IMR-90 (cell line): ENCODE data around the gene HUNK. TPM values are rescaled to one million over a fixed set of nuclear protein-coding genes. Genes with fewer than 3 reads are reported as not detected.

Experiments used
- ATAC-seq: fragments of 200-7000 bp; cut with Tn5 transposase; 2 replicates; pipeline ENCODE4 v1.9.1; 2020; ENCODE audit warnings: low read depth, mild to moderate bottlenecking, moderate library complexity
- BruUV-seq: library from RNA; stranded (reverse); fragments of 400-500 nt; replicated peaks from 2 replicates; lab custom pipeline; 2021; lab: Mats Ljungman, UMichigan
- CTCF ChIA-PET: fragments of 300-600 bp; formaldehyde crosslinking; extraction: SDS; loops from one replicate; lab custom pipeline; 2021; ENCODE audit warnings: antibody characterized with exemption; lab: Yijun Ruan, JAX
- POLR2A ChIA-PET: fragments of 300-600 bp; sonication (Branson Sonifier 250); formaldehyde crosslinking; loops from one replicate; lab custom pipeline; 2022; ENCODE audit warnings: antibody characterized with exemption; ENCODE audit not compliant: unreplicated experiment; lab: Charles Lee
- DNase-seq: peaks from one replicate; pipeline ENCODE4 v3.0.0; 2013
- H2AFZ ChIP-seq: replicated peaks from 2 replicates; pipeline ENCODE3; 2013; ENCODE audit warnings: low read length, mild to moderate bottlenecking; ENCODE audit not compliant: poor library complexity
- H2AK5ac ChIP-seq: 2 replicates; pipeline ENCODE4 v1.6.1; 2013; ENCODE audit warnings: low read depth, low read length, inconsistent platforms
- H2AK9ac ChIP-seq: replicated peaks from 2 replicates; pipeline ENCODE3; 2013; ENCODE audit warnings: mild to moderate bottlenecking, low read depth, low read length, moderate library complexity; ENCODE audit not compliant: poor library complexity
- H2BK120ac ChIP-seq: 2 replicates; pipeline ENCODE4 v1.6.1; 2013; ENCODE audit warnings: low read depth, low read length, inconsistent platforms
- H2BK15ac ChIP-seq: 3 replicates; pipeline ENCODE4 v1.6.1; 2013; ENCODE audit warnings: low read depth, low read length, inconsistent platforms
- H2BK20ac ChIP-seq: 2 replicates; pipeline ENCODE4 v1.6.1; 2013; ENCODE audit warnings: low read depth, mild to moderate bottlenecking, inconsistent platforms, low read length, moderate library complexity
- H2BK5ac ChIP-seq: 2 replicates; pipeline ENCODE4 v1.6.1; 2013; ENCODE audit warnings: mild to moderate bottlenecking, low read depth, low read length, inconsistent platforms; ENCODE audit not compliant: poor library complexity, severe bottlenecking
- H3K14ac ChIP-seq: replicated peaks from 2 replicates; pipeline ENCODE4 v1.6.1; 2013; ENCODE audit warnings: low read depth, low read length, inconsistent platforms
- H3K18ac ChIP-seq: 2 replicates; pipeline ENCODE4 v1.6.1; 2013; ENCODE audit warnings: low read depth, low read length, control low read depth
- H3K23ac ChIP-seq: 2 replicates; pipeline ENCODE4 v1.6.1; 2013; ENCODE audit warnings: low read depth, low read length, inconsistent platforms
- H3K27ac ChIP-seq: 2 replicates; pipeline ENCODE4 v1.5.1; 2013; ENCODE audit warnings: mild to moderate bottlenecking, control low read depth, low read length; ENCODE audit not compliant: insufficient read depth
- H3K27me3 ChIP-seq: 2 replicates; pipeline ENCODE4 v1.6.1; 2013; ENCODE audit warnings: low read length; ENCODE audit not compliant: control insufficient read depth, insufficient read depth
- H3K36me3 ChIP-seq: 2 replicates; pipeline ENCODE4 v1.6.1; 2013; ENCODE audit warnings: low read length, mixed read lengths; ENCODE audit not compliant: control insufficient read depth, insufficient read depth
- H3K4ac ChIP-seq: 2 replicates; pipeline ENCODE4 v1.6.1; 2013; ENCODE audit warnings: low read depth, low read length, inconsistent platforms
- H3K4me1 ChIP-seq: 2 replicates; pipeline ENCODE4 v1.6.1; 2013; ENCODE audit warnings: low read length, mixed read lengths; ENCODE audit not compliant: control insufficient read depth, insufficient read depth
- H3K4me2 ChIP-seq: 2 replicates; pipeline ENCODE4 v1.6.1; 2013; ENCODE audit warnings: low read depth, mild to moderate bottlenecking, control low read depth, low read length, moderate library complexity
- H3K4me3 ChIP-seq: 2 replicates; pipeline ENCODE4 v1.5.1; 2013; ENCODE audit warnings: low read depth, mild to moderate bottlenecking, control low read depth, low read length, moderate library complexity; ENCODE audit not compliant: insufficient read depth
- H3K56ac ChIP-seq: 2 replicates; pipeline ENCODE4 v1.6.1; 2013; ENCODE audit warnings: low read length, inconsistent platforms; ENCODE audit not compliant: insufficient read depth; ENCODE audit errors: extremely low read depth
- H3K79me1 ChIP-seq, 2 experiments: 2 replicates each; pipeline ENCODE4 v1.6.1; 2013; ENCODE audit warnings: low read length in 2 of 2, inconsistent platforms in 1 of 2, low read depth in 1 of 2
- H3K9ac ChIP-seq: 2 replicates; pipeline ENCODE4 v1.6.1; 2013; ENCODE audit warnings: low read depth, low read length, control low read depth
- H3K9me1 ChIP-seq: 2 replicates; pipeline ENCODE4 v1.6.1; 2013; ENCODE audit warnings: low read length, inconsistent platforms; ENCODE audit not compliant: insufficient read depth
- H3K9me3 ChIP-seq: 2 replicates; pipeline ENCODE4 v1.6.1; 2013; ENCODE audit warnings: low read length; ENCODE audit not compliant: control insufficient read depth, insufficient read depth
- H4K20me1 ChIP-seq: 2 replicates; pipeline ENCODE4 v1.6.1; 2013; ENCODE audit warnings: low read length, inconsistent platforms; ENCODE audit not compliant: insufficient read depth
- H4K5ac ChIP-seq: 2 replicates; pipeline ENCODE4 v1.6.1; 2013; ENCODE audit warnings: mild to moderate bottlenecking, low read depth, low read length, control low read depth
- H4K8ac ChIP-seq, 2 experiments: 2 replicates each; pipeline ENCODE4 v1.6.1; 2013; ENCODE audit warnings: low read depth in 2 of 2, low read length in 2 of 2, control low read depth in 1 of 2, inconsistent platforms in 1 of 2
- H4K91ac ChIP-seq: 2 replicates; pipeline ENCODE4 v1.6.1; 2013; ENCODE audit warnings: low read depth, low read length, inconsistent platforms; ENCODE audit not compliant: insufficient read depth
- BHLHE40 ChIP-seq: fragments of 150-350 bp; IDR thresholded peaks from 2 replicates; pipeline ENCODE4 v1.6.1; 2016; ENCODE audit warnings: mild to moderate bottlenecking, low read depth, low read length
- CEBPB ChIP-seq: IDR thresholded peaks from 2 replicates; pipeline ENCODE4 v1.6.1; 2012; ENCODE audit warnings: low read depth, low read length, improper control_type of control experiment
- CHD1 ChIP-seq: IDR thresholded peaks from 2 replicates; pipeline ENCODE4 v1.6.1; 2012; ENCODE audit warnings: low read depth, low read length, improper control_type of control experiment
- CTCF ChIP-seq: conservative IDR thresholded peaks from 2 replicates; pipeline ENCODE4 v1.5.1; 2012; ENCODE audit warnings: mild to moderate bottlenecking, low read depth, low read length, improper control_type of control experiment
- ELK1 ChIP-seq: fragments of 150-350 bp; IDR thresholded peaks from 2 replicates; pipeline ENCODE4 v1.6.1; 2016; ENCODE audit warnings: low read depth, mild to moderate bottlenecking, low read length, moderate library complexity, borderline replicate concordance
- FOS ChIP-seq: fragments of 150-350 bp; IDR thresholded peaks from 2 replicates; pipeline ENCODE4 v1.6.1; 2016; ENCODE audit warnings: low read depth, low read length
- MAZ ChIP-seq: IDR thresholded peaks from 2 replicates; pipeline ENCODE4 v1.6.1; 2012; ENCODE audit warnings: low read depth, mild to moderate bottlenecking, low read length, improper control_type of control experiment, moderate library complexity, borderline replicate concordance
- NFE2L2 ChIP-seq: fragments of 150-350 bp; IDR thresholded peaks from 2 replicates; pipeline ENCODE4 v1.6.1; 2016; ENCODE audit warnings: low read depth, mild to moderate bottlenecking, low read length
- POLR2A ChIP-seq: IDR thresholded peaks from 2 replicates; pipeline ENCODE4 v1.6.1; 2012; ENCODE audit warnings: mild to moderate bottlenecking, low read depth, low read length
- RAD21 ChIP-seq: IDR thresholded peaks from 2 replicates; pipeline ENCODE4 v1.6.1; 2012; ENCODE audit warnings: low read length, improper control_type of control experiment
- RCOR1 ChIP-seq: IDR thresholded peaks from 2 replicates; pipeline ENCODE4 v1.6.1; 2012; ENCODE audit warnings: mild to moderate bottlenecking, low read length, improper control_type of control experiment; ENCODE audit not compliant: insufficient replicate concordance
- RFX5 ChIP-seq: IDR thresholded peaks from 2 replicates; pipeline ENCODE4 v1.8.0; 2012; ENCODE audit warnings: low read depth, mild to moderate bottlenecking, low read length, moderate library complexity
- WGBS, 2 experiments: methylation state at CpG; one replicate each; pipeline versions ENCODE4 v1.1.5 to v1.1.7; 2013; ENCODE audit warnings: missing lambda C conversion rate in 2 of 2; ENCODE audit not compliant: insufficient read length in 1 of 2; ENCODE audit errors: extremely low coverage in 2 of 2; 5-methylcytosine and 5-hydroxymethylcytosine counted together
- dilution Hi-C: fragments of 300-500 bp; cut with HindIII; formaldehyde crosslinking; loops from one replicate; pipeline ENCODE4 v1.14.3; 2018; ENCODE audit warnings: low sequenced_read_pairs; ENCODE audit not compliant: unreplicated experiment
- in situ Hi-C: fragments of 300-500 bp; cut with MboI; formaldehyde crosslinking; loops from 3 replicates; pipeline ENCODE4 v1.14.3; 2019; ENCODE audit warnings: low sequenced_read_pairs, inconsistent platforms, mixed read lengths
- intact Hi-C: fragments of 100-400 bp; cut with micrococcal nuclease; formaldehyde crosslinking; loops from 2 replicates; pipeline ENCODE4 v1.10.0; 2022
- polyA plus RNA-seq, 3 experiments: library from polyadenylated mRNA; depleted of rRNA; stranded (reverse); fragments of >200 nt; gene quantifications; 2 replicates each; pipeline ENCODE4 v1.2.3, GENCODE V29; 2012; ENCODE audit warnings: low replicate concordance in 1 of 3
- total RNA-seq: library from RNA; depleted of rRNA; stranded (reverse); fragments of >200 nt; gene quantifications from 2 replicates; pipeline ENCODE4 v1.2.3, GENCODE V29; 2012
- TF ChIP-seq, protein P1 (sequence below): fragments of 150-350 bp; IDR thresholded peaks from 2 replicates; pipeline ENCODE4 v1.6.1; 2017; ENCODE audit warnings: mild to moderate bottlenecking, antibody characterized with exemption, low read length, low read depth

The HUNK gene
- total and polyA plus RNA-seq, 2 of the 4 experiments (the other 2 are of a cell fraction) = 1.0 to 2.0 TPM

- no peak overlapping the region for H2BK15ac ChIP-seq
- no peak overlapping the region for H3K27ac ChIP-seq
- CTCF ChIA-PET = no interaction called here
- BruUV-seq = no TSS peak
- H3K56ac ChIP-seq = no peak overlapping the region
- intact Hi-C loops (no loop called here), dilution Hi-C loops (no loop called here), in situ Hi-C loops (no loop called here)
- no peaks in the 10 kb centered on the region for H3K79me1 ChIP-seq
- H3K18ac ChIP-seq = no peak overlapping the region
- H3K14ac ChIP-seq = no peak overlapping the region
- H3K36me3 ChIP-seq = no peaks in the 10 kb centered on the region
- no peak overlapping the region for H3K4me2 ChIP-seq
- no peak overlapping the region for H2BK120ac ChIP-seq
- no peak overlapping the region for H2BK20ac ChIP-seq
- no peak overlapping the region for H3K23ac ChIP-seq
- peaks cover 13% of the 10 kb centered on the region for H3K27me3 ChIP-seq
- no CpG with 5 or more reads among the region's 3 CpGs for WGBS, 2 experiments
- H2BK5ac ChIP-seq = no peak overlapping the region
- H3K4me1 ChIP-seq = no peaks in the 10 kb centered on the region
- POLR2A ChIA-PET = no interaction called here
- no peak overlapping the region for H2AFZ ChIP-seq
- H4K20me1 ChIP-seq = no peaks in the 10 kb centered on the region
- no peak overlapping the region for H3K4me3 ChIP-seq
- H2AK5ac ChIP-seq = no peak overlapping the region
- H3K9me1 ChIP-seq = no peaks in the 10 kb centered on the region
- no peak overlapping the region for H4K5ac ChIP-seq
- H3K4ac ChIP-seq = no peak overlapping the region
- H2AK9ac ChIP-seq = no peak overlapping the region
- no peak overlapping the region for H4K91ac ChIP-seq
- H3K9ac ChIP-seq = no peak overlapping the region
- ATAC-seq (no peak), DNase-seq (no peak)
- TF ChIP-seq, protein P1, sequence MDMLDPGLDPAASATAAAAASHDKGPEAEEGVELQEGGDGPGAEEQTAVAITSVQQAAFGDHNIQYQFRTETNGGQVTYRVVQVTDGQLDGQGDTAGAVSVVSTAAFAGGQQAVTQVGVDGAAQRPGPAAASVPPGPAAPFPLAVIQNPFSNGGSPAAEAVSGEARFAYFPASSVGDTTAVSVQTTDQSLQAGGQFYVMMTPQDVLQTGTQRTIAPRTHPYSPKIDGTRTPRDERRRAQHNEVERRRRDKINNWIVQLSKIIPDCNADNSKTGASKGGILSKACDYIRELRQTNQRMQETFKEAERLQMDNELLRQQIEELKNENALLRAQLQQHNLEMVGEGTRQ = no peak
- TF ChIP-seq CEBPB (no peak), MAZ (no peak), ELK1 (no peak), RCOR1 (no peak), CTCF (no peak), RFX5 (no peak), RAD21 (no peak), POLR2A (no peak), NFE2L2 (no peak), CHD1 (no peak), BHLHE40 (no peak), FOS (no peak)
- no peak overlapping the region for H4K8ac ChIP-seq
- H3K9me3 ChIP-seq = no peaks in the 10 kb centered on the region
Observed at GRCh38 chr21:32018381-32018780, 145.6 kb downstream of the HUNK start.
